ENCODE data around the gene SLC1A7. TPM values are rescaled to one million over a fixed set of nuclear protein-coding genes. Genes with fewer than 3 reads are reported as not detected.

Gene SLC1A7
- total RNA-seq, 1 donor from 2014 or later: not detected

DNA sequence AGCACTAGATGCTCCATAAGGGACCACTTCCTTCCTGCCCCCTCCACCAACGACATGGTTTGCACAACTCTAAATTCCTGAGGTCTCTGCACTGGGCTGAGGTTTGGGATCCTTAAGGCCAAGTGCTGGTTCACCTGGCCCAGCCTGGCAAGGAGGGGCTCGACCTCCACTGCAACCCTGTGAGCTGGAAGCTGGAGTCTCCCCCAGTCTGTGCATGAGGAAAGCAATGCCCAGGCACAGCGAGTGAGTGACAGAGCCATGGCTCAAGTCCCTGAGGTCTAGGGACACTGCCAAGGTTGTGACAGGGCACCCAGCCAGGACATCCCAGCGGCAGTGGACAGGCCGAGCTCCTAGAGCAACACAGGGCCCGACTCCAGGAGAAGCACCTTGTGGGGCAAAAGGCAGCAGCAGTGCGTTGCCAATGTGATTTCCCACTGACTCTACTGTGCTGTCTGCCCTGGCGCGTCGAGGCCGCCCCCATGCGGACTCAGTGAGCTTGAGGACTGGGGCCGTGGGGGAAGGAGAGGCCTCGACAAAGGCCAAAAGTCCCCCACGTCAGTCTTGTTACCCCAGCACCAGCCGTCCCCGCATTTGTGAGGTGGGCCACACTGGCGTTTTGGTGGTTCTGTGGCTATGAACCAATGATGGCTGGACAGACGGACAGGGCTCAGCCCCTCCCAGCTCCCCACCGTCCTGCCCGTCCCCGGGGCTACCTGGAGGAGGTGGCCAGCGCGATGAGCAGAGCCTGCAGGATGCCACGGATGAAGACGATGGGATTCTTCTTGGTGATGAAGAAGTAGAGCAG is 50.4 kb downstream of the SLC1A7 start:
- DNase-seq (ENCODE audit: low read depth in 2 of 2): no peak

- no peak for DNase-seq (ENCODE audit: low read depth in 2 of 2)
Observed at GRCh38 chr1:53090227-53091147, 52.0 kb downstream of the SLC1A7 start.

GRCh38 chr1:53089478-53090226 is 52.8 kb downstream of the SLC1A7 start:
- no peak for DNase-seq (ENCODE audit: low read depth in 2 of 2)

DNA sequence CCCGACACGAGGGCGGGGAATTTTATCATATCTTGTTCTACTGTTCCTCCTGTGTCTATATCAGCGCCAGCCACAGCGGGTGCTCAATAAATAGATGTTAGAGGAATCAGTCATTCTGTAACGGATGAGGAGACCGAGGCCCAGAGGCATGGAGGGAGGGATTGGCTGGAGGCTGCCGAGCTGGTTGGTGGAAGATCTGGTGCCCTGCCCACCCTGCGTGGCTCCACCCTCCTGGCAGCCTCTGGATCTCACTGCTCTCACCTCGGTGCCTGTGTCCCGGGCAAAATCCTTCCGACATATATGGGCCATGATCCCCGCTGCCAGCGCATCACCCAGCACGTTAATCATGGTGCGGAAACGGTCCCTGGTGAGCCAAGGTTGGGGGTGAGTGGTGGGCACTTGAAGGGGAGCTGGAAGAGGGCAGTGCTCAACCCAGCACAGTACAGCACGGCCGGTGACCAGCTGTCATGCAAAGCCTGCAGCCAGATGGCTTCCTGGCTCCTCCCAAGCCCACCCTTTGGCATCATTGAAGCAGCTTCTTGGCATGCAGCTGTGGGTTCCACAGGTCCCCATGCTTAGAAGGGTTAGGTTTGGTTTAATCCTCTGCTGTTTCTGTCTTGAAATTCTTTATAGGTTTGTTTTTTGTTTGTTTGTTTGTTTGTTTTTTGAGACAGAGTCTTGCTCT is 53.7 kb downstream of the SLC1A7 start:
- DNase-seq (ENCODE audit: low read depth in 2 of 2): no peak

GRCh38 chr1:53087332-53088285 is 54.8 kb downstream of the SLC1A7 start:
- DNase-seq (ENCODE audit: low read depth in 2 of 2): no peak

DNA sequence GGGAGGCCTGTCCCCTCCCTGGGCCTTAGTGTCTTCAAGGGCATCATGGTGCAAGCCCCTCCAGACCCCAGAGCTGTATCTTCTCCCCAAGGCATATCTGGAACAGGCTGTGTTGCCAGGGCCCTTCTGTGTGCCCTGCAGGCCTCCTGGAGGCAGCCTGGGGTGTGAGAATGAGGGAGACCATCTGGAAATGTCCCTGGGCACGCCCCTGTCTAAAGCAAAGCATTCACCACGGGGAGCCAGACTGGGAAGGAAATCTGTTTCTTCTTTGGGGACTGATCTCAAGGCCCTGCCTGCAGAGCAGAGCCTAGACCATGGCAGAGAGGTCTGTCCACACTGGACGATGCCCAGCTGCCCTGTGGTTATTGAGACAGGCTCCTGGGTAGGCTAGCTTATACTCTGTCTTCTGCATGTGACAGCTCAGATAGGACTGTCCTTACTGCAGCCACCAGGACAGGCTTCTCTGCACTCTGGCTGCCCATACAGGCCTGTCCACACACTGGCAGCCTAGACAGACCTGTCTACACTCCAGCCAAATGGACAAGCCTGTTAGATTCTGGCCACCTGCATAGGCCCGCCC is 55.9 kb downstream of the SLC1A7 start:
- DNase-seq (ENCODE audit: low read depth in 2 of 2): no peak

GRCh38 chr1:53085405-53085804 is 57.0 kb downstream of the SLC1A7 start:
- DNase-seq (ENCODE audit: low read depth in 2 of 2): no peak

DNA sequence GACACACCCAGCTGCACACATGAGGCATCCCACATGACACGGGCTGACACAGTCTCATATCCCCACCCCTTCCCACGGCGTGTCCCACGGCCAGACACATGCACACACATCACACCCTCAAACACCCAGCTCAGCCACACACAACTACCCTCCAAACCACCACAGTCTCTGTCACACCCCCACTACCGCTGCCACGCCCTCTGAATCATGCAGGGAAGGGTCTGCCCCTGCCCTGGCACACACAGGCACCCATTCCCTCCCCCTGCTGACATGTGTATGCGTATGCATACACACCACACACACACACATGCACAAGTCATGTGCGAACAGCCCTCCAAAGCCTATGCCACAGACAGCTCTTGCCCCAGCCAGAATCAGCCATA is 57.9 kb downstream of the SLC1A7 start:
- no peak for DNase-seq (ENCODE audit: low read depth in 2 of 2)

- no peak for DNase-seq (ENCODE audit: low read depth in 2 of 2)
Observed at GRCh38 chr1:53083636-53084588, 58.5 kb downstream of the SLC1A7 start.

DNA sequence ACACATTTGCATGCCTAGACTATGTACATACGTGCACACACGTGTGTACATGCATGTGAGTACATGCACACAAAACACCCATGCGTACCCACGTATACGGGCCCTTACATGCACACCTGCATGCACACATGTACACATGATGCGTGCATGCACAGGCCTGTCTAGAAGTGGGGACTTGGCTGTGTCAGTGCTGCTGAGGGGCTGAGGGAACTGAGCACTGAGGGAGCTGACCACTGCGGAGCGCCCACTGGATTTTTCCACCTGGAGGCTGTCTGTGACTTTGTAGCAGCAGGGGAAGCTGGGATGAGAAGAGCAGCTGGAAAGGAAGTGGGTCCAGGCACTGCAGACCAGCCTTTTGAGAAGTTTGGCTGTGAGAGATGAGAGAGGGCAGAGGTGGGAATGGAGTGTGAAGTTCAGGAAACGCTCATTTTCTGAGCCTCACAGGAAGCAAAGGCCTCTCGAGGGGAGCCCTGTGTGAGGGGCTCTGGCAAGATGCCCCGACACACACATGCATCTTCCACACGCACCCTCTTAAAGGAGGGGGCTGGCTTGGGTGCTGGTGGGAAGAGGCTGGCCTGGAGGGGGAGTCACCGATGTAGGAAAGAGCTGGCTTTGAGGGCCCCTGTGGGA is 59.5 kb downstream of the SLC1A7 start:
- DNase-seq (ENCODE audit: low read depth in 2 of 2): no peak

- DNase-seq (ENCODE audit: low read depth in 2 of 2): no peak
Observed at GRCh38 chr1:53081384-53082066, 60.9 kb downstream of the SLC1A7 start.

- DNase-seq (ENCODE audit: low read depth in 2 of 2): no peak
Observed at GRCh38 chr1:53080769-53081168, 61.7 kb downstream of the SLC1A7 start.

DNA sequence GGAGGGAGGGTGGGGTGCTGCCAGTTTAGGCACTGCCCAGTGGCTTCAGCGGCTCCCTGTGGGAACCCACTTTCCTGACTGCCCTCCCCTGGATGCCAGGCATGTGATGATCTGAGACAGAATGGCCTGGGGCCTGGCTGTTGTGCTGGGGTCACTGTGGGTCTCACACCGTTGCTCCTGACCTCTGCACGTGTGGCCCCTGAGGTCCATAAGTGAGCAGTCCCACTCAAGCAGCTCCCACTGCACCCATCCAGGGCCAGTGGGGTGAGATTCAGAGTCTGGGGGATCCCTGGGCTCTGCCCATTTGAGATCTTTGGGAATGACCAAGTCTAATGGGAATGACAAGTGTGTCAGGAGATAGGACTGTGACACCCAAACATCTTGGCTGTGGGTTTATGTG is 62.4 kb downstream of the SLC1A7 start:
- no peak for DNase-seq (ENCODE audit: low read depth in 2 of 2)

DNA sequence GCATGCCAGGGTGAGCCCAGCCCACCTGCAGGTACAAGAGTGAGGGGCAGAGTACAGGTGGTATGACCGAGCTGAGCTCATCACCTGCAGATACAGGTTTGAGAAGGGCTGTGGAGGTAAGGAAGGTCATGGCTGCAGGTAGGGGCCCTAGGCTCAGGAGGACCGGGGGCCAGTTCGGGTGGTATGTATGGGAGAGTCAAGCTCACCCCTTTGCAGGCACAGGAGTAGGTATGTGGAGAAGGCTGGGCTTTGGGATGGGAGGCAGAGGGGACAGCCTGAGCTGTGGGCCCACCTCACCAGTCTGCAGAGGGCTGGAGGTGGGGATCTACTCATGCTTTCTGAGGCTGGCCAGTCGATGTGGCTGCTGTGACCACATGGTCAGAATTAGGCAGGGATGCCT is 63.2 kb downstream of the SLC1A7 start:
- DNase-seq (ENCODE audit: low read depth in 2 of 2): no peak

DNA sequence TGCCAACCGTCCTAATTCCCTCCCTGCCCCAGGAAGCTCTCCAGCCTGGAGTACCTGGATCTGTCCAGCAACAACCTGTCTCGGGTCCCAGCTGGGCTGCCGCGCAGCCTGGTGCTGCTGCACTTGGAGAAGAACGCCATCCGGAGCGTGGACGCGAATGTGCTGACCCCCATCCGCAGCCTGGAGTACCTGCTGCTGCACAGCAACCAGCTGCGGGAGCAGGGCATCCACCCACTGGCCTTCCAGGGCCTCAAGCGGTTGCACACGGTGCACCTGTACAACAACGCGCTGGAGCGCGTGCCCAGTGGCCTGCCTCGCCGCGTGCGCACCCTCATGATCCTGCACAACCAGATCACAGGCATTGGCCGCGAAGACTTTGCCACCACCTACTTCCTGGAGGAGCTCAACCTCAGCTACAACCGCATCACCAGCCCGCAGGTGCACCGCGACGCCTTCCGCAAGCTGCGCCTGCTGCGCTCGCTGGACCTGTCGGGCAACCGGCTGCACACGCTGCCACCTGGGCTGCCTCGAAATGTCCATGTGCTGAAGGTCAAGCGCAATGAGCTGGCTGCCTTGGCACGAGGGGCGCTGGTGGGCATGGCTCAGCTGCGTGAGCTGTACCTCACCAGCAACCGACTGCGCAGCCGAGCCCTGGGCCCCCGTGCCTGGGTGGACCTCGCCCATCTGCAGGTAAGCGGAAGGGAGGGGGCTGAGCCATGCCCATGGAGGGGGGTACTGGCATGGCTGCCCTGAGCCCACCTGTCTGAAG is 63.9 kb downstream of the SLC1A7 start:
- DNase-seq (ENCODE audit: low read depth in 2 of 2): no peak

DNA sequence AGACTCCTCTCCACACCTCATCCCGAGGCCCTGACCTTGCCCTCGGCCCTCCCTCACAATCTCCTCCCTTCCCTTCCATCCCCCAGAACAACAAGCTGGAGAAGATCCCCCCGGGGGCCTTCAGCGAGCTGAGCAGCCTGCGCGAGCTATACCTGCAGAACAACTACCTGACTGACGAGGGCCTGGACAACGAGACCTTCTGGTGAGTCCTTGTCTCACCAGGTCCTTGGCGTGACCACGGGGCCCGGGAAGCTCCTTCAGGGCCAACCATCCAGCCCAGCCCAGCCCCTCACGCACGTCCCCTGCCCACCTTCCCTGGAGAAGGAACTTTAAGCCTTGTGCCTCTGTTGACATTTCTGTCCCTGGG is 64.9 kb downstream of the SLC1A7 start:
- no peak for DNase-seq (ENCODE audit: low read depth in 2 of 2)

Data from dermis microvascular lymphatic vessel endothelial cell (primary cell).